ENCODE results near the gene BMPR1B.

BMPR1B gene

DNA sequence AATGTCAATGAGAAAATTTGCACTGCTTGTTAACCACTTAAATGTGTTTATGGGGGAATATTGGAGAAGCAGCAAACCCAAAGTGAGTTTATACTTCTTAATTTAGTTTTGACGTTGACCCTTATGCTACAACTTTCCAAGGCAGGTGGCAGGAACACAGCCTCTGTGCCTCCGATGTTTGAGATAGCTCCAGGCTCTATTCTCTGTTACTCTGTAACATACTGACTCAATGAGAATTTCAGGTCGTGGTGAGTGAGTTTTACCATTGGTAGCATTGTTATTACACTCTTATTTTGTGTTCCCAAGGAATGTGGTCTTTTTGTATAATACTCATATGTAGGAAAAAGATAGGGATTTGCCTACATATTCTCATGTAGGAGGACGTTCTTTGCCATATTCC is 210.7 kb downstream of the BMPR1B start:
- DNase-seq: no peak

DNA sequence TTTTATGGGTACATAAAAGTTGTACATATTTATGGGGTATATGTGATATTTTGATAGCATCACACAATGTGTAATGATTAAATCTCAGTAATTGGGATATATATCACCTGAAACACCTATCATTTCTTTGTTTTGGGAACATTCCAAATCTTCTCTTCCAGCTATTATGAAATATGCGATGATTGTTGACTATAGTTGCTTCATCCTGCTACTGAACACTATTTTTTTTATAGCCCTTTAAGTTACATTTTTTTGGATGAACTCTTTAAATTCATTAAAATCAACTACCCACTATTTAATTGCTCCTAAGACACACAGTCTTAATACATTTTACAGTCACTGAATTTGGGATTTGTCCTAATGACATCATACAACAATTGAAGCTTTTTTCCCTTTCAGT is 212.9 kb downstream of the BMPR1B start:
- no peak for DNase-seq

DNA sequence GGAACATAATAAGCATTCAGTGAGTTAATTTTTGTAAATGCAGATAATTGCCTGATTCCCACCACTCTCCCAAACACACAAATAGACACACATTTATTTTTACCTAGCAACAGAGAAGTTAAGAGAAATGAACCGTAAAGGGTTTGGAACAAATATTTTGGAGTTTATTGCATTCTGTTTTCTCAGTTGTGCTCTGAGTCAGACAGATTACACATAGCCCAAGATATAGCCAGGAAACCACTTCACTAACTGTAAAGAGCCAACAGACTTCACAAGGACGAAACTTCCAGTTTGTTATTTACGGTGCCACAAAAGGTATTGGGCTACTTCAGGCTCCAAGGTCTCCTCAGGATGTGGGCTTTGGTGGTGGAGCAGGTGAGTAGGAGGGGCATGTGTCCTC is 217.0 kb downstream of the BMPR1B start:
- DNase-seq: no peak

DNA sequence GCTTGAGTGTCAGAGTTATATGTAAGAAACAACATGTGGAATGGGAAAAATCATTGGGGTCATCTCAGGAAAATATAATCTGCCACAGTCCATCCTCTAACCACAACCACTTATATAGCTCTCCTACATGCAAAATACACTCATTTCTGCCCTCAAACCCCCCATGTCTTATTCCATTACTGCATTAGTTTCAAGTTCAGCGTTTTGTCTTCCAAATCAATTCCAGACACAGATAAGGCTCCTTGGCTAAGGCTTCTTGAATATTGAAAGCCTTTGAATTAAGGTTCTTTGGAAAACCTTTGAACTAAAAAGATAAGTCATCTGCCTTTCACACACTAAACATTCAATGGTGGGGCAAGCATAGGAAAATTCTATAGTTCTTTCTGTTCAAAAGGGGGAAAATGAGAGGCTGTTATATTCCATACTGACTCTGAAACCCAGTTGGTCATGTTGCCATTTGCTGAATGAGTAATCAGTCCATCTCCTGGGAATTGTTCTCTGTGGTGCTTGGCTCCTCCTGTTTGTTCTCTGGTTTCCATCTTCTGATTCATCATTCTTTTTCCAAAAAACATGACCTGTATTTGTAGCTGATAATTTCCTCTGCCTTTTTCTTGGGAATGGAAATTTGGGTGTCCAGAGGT is 218.7 kb downstream of the BMPR1B start:
- DNase-seq: no peak

DNA sequence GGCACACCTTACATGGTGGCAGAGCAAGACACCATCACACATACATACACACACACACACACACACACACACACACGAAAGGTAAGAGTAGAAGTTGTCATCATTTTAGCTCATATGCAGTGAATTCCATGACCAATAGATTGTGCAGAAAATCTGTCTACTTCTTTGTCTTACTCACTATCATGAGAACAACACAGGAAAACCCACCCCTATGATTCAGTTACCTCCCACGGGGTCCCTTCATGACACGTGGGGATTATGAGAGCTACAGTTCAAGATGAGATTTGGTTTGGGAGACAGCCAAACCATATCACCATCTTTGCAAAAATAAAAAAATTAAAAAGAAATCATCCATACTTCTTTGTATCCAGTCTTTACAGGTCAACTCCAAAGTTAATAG is 221.1 kb downstream of the BMPR1B start:
- DNase-seq: no peak

DNA sequence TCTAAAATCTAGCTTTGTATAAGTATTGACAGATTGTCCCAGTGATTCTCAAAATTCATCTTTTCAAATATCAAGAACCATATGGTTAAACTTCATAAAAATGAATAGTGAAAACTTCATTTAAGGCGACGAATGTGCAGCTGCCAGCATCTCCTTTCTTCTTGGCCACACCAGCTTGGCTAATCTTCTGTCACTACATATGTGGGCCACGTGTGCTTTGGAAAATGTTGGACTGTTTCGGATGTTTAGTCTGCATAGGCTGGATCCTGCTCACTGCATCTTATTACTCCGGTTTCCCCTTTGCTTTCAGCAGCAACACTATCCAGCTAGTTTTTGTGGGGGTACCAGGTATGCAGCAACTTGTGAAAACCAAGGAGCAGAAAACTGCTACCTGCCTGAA is 221.9 kb downstream of the BMPR1B start:
- no peak for DNase-seq

DNA sequence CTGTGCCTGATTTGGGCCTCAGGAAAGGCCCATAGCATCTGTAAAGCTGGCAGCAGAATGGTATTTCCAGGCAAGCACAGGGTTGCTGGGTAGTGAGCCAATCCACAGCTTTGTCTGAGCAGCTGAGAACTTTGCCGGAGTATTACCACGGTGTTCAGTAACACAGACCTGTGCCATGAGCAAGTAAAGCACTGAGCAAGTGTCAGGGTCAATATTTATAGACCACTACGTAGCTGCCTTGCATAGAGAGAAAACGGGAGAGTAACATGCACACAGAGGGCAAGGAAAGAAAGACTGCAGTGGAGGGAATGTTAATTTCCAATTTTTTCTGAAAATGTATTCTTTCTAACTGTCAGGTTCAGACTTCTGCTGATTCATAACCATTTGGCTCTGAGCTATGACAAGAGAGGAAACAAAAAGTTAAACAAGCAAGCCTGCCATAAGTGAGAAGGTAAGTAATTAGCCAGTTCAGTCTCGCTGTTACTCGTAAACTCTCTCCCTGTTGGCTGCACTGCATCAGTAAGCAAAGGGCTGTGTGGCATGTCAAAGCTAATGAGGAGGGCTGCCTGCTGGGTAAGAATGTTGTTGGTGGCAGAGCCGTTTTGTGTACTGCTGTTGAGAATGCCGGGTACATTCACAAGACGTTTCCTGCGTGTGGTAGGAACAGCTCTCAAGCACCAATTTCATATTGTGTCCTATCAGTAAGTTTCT is 238.1 kb downstream of the BMPR1B start:
- no peak for DNase-seq

DNA sequence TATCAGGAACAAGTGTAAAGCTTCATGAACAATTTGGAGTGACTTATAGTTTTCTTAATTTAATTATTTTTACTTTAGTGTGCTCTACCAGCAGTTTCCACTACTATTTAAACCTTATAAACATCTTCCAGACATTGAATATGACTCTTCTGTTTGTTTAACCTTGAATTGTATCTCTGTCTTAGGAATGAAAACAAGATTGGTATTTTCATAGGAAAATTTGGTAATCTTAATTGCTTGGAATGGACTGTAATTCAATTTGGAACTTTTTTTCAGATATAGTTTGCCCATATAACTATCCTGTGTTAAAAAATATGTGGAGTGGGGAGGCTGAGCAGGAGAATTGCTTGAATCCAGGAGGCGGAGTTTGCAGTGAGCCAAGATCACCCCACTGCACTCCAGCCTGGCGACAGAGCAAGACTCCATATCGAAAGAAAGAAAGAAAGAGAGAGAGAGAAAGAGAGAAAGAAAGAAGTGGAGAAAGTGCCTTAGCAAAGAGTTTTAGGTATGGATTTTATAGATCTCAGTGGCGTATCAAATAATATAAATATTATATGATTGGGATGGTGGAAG is 242.4 kb downstream of the BMPR1B start:
- no peak for DNase-seq

DNA sequence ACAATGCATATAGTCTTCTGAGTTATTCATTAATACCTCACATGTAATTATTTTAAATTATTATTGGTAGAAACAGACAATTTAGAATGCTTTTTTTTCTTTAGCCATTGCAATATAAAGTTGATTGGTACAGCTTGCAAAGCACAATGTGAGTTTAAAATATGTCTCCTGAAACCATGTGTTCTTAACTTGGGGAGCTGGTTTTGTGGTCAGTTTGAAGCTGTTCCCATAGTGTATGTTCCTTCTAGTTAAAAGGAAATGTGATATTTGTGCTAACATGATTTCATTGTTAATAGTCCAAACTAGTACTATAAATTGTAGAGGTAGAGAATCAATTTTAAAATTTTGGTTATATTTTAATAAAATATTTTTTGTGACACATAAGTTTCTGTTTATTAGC is 247.2 kb downstream of the BMPR1B start:
- DNase-seq: no peak

DNA sequence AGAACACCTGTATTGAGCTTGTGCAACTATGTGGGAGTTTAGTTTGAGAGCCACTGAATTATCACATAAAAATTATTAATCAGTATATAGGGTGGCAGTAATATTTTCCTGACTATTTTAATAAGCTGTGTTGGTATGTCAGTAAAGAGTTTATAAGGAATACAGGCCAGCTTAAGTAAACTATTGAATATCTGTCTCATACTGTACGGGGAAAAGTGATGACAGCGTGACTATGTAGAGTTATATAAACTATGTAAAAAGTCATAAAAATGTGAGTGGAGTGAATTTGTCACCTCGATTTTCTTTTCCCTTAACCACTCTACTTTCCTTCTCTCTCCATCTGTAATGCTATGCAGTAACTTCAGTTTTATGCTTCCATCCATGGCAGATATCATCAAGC is 250.2 kb downstream of the BMPR1B start:
- DNase-seq: no peak

DNA sequence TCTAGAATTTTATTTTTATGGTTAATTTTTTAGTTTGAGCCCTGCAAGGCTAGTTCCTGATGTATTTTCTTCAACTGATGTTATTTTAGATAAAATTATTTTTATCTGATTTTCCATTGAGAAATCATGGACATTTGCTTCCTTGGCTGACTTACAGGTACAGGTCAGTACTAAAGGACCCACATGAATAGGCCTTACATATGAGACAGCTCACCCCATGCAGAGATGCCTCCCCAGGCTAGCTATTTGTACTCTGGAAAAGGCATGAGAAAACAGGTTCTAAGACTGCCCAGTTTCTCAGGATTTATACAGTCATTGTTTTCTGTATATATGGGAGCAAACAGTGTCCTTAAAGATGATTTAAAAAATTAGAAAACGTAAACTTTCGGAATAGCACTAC is 255.5 kb downstream of the BMPR1B start:
- DNase-seq: no peak

DNA sequence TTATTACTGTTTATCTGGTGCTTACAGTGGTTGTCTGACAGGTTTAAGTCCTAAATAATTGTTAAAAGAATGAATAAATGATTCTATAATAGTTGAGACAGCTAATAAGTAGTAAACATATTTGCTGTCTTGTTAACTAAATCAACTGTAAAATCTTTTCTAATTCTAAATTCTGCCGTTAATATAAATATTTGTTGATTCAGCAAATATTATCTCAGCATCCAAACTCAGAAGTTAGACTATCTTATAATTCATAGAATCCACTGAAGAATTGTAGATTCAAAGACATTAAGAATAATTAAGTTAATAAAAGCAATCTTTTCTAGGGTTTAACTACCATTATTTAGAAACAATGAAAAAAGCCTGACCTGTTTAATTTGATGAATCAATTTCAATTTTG is 256.3 kb downstream of the BMPR1B start:
- no peak for DNase-seq

DNA sequence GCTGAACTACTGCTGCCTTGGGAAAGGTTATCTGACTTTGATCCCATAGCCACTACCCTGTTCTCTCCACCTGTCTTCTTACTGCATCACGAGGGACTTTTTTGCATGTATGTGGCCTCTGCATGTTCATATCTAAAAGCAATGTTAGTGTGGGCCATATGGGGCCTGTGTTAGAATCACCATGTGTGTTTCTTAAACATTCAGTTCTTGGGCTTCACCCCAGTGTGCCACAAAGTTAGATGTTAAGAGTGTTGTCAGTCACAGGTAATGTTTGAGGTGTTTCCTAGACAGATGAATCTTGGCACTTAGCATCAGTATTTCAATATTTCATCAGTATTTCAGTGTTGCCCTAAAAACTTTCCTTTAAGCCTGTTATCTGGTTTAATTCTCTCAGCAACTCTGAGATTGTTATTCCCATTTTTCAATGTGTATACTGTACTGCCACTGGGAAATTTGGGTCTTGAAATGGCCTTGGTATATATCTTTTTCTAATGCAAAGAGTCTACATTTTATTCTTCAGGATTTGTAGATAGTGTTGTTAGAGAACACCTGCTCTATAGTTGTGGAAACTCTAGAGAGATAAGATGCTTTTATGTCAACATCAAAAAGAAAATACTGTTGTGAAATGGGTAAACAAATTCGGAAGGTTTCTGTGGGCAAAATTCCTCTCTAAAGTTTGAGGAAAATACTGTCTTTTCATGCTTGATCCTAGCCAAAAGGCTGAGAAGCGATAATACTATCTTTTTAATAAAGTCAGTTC is 259.7 kb downstream of the BMPR1B start:
- no peak for DNase-seq

DNA sequence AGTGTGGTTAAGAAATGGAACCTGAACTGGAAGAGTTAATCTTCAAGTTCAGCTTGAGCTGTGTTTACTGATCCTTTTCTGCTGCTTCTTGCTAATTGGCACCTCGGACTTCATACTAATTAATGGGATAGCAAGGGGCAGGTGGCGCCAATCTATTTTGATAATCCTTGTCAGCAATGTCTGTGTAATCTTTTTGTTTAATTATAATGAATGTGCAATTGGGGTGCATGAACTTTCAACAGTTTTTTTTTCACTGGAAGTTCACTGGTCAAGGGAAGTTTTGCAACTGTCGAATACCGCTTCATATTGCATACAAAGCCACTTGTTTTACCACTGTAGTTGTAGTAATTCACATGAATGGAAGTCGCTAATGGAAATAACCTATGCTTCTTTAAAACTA is 261.0 kb downstream of the BMPR1B start:
- no peak for DNase-seq

DNA sequence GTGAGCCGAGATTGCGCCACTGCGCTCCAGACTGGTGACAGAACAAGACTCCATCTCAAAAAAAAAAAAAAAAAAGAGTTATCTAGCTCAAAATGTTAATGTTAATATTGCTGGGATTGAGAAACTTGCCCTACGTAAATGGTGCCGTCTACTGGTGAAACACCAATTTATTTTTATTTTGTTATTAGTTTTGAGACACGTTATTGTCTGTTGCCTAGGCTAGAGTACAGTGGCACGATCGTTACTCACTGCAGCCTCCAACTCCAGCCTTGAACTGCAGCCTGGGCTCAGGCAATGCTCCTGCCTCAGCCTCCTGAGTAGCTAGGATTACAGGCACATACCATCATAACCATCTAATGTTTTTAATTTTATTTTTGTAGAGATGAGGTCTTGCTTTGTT is 262.8 kb downstream of the BMPR1B start:
- no peak for DNase-seq

DNA sequence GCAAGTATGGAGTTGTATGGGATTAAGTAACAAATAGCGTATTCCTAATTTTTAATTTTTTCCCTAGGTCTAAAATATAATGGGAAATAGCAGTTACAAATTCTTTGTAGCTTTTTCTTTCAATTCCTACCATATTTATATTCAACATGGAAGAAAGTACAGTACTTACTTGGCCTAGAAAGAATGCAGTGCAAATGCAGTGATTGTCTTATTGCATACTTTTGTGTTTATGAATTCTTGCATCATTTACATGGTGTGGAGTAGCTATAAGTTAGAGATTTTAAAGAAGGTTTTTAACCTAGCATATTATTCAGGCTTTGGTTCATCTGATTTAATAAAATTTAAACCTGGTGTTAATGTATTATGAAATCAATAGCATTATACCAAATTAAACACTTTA is 263.3 kb downstream of the BMPR1B start:
- DNase-seq: no peak

DNA sequence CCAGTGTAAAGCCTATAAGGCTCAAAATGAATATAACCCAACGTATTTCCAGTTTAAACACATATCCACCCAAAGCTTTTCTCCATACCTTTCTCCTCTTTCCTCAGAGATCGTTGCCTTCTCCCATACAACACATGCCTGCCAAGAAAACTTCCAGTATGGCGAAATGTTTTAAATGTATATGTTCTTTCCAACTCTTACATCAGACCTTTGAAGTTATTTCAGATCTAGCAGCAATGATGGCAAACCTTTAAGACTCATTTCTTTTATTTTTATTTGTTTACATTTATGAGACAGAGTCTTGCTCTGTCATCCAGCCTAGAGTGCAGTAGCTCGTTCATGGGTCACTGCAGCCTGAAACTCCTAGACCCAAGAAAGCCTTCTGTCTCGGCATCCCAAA is 265.4 kb downstream of the BMPR1B start:
- DNase-seq: no peak

DNA sequence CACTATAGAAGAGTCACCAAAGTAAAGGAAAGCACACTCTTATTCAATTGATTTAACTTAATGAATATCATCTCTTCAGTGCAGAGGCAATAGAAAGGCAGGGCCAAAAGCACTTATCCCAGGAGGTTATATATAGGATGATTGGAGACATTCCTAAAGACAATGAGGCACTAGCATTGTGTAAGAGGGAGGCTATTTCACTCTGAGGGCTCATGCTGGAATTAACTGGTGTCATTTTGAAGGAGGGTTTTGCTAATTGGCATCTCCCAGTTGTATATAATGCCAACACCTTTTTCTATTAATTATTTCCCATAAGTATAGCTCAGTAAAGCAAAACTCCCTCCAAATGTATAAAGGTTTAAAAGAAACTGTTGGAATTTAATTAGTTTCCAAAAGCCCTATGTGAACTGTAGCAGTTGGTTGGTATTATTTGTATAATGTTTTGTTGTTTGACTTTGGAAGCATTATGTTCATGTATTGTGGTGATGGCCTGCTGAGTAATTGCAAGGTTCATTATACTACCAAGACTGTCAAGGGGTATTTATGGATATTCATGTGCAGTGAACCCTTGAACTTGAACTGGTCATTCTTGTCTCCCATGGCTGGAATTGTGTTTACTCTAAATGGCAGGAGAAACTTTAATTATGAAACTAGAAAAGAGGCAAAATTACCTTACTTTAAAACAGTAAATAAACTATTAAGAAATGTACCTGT is 270.3 kb downstream of the BMPR1B start:
- no peak for DNase-seq

DNA sequence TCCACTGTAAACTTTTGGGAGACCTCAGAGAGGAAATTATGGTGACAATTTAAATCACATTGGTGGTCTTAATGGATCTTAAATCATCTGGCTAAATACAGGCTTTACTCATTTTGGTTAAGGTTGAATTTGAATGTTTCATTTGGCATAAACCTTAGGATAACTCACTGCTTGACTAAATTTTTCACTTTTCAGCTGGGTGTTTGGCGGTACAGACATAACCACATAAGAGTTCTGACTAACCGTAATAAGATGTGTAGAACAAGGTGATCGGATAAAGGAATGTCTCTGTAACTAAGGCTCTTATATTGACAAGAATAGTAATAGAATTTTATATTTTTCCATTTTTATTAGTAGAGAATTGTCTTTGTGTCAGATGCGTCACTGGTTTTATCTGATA is 281.0 kb downstream of the BMPR1B start:
- no peak for DNase-seq

DNA sequence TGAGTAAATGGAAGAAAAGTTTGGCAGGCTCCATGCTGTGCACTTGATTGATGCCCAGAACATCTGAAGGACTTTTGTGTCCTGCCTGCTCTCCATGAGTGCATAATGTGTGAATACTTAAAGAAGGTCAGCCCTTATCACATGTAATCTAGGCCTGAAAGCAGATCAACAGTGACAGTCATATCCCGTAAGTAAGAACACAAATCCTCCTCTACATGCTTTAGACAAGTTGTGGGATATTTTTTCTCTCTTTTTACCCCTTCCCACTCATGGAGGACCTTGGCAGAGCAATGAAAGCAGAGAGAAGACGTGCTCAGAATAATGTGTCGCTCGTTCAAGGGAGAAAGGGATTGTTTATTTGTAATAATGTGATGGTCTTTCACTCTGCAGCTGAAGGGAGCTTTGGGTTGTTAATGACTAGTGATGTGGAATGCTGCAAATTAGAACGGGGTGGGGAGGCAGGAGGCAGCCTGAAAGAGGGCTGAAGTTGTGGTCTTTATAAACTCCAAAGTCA is 286.6 kb downstream of the BMPR1B start:
- DNase-seq: no peak

DNA sequence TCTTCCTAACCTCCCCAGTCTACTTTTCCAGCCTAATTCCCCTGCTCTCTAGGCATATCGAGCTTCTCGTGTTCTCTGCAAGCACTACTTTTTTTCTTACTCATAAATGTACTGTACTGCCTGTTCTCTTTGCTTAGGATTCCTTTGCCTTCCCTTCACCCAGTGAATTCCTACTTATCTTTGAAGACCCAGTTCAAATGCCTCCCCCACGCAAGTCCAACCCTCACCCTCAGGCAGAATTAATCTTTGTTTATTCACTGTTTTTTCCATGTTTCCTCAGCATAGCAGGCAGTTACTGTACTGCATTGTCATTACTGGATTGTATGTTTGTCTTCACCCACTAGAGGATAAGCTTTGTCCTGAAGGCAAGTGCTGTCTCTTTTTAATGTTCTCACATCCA is 287.7 kb downstream of the BMPR1B start:
- no peak for DNase-seq

DNA sequence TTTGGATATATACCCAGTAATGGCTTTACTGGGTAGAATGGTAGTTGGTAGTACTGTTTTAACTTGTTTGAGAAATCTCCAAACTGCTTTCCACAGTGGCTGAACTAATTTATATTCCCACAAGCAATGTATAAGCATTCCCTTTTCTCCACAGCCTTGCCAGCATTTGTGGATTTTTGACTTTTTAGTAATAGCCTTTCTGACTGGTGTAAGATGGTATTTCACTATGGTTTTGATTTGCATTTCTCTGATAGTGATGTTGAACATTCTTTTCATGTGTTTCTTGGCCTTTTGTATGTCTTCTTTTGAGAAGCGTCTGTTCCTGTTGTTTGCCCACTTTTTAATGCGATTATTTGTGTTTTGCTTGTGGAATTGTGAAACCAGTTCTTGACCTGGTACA is 290.5 kb downstream of the BMPR1B start:
- no peak for DNase-seq

All from NCI-H1048 (cell line).